A549 (cell line): ENCODE results near the gene OSGIN1. TPM values are rescaled to one million over a fixed set of nuclear protein-coding genes. Genes with fewer than 3 reads are reported as not detected.

Source experiments
- ATAC-seq, 2 experiments: fragments of 200-7000 bp in 1 of 2; fragments of >200 bp in 1 of 2; cut with Nextera tagmentation in 1 of 2; cut with Tn5 transposase in 1 of 2; 3 replicates each; pipeline versions ENCODE4 v1.8.0 to v1.9.1; 2018 to 2020; ENCODE audit warnings: mild to moderate bottlenecking in 1 of 2, moderate library complexity in 1 of 2
- CTCF ChIA-PET: fragments of 300-600 bp; sonication (Branson Sonifier 250); formaldehyde crosslinking; extraction: SDS; loops from one replicate; lab custom pipeline; 2021; ENCODE audit warnings: antibody characterized with exemption, inconsistent platforms; lab: Yijun Ruan, JAX
- POLR2A ChIA-PET: fragments of 350-600 bp; formaldehyde crosslinking; extraction: SDS; loops from one replicate; lab custom pipeline; 2021; ENCODE audit warnings: antibody characterized with exemption, inconsistent platforms; lab: Yijun Ruan, JAX
- DNase-seq, 2 experiments: peaks; one replicate each; pipeline versions ENCODE4 v3.0.0 to v3.0.0-alpha.2; 2011 to 2016; ENCODE audit warnings: low read depth in 1 of 2, low spot score in 1 of 2
- FAIRE-seq: peaks from 2 replicates; lab custom pipeline; 2011; peaks lifted over from hg19 to GRCh38; lab: Jason Lieb, UNC
- H3K27ac ChIP-seq, 2 experiments: fragments of >200 bp; sonication (Bioruptor Twin); formaldehyde crosslinking; 3 replicates each; pipeline ENCODE4 v1.5.1; 2016 to 2017
- H3K4me1 ChIP-seq: fragments of >200 bp; sonication (Bioruptor Twin); formaldehyde crosslinking; 3 replicates; pipeline ENCODE4 v1.6.1; 2016
- H3K4me2 ChIP-seq: fragments of >200 bp; sonication (Bioruptor Twin); formaldehyde crosslinking; 3 replicates; pipeline ENCODE4 v1.6.1; 2016
- H3K4me3 ChIP-seq: fragments of >200 bp; sonication (Bioruptor Twin); formaldehyde crosslinking; 3 replicates; pipeline ENCODE4 v1.5.1; 2016
- H3K9me3 ChIP-seq: fragments of >200 bp; sonication (Bioruptor Twin); formaldehyde crosslinking; 3 replicates; pipeline ENCODE4 v1.6.1; 2016
- CEBPB ChIP-seq, 2 experiments: fragments of >200 bp in 1 of 2; sonication (Bioruptor Twin) in 1 of 2; formaldehyde crosslinking in 1 of 2; IDR thresholded peaks; 2 replicates each; pipeline ENCODE4 v1.6.1; 2012 to 2016
- ESRRA ChIP-seq: fragments of 150-350 bp; IDR thresholded peaks from 2 replicates; pipeline ENCODE4 v1.6.1; 2014; ENCODE audit warnings: mild to moderate bottlenecking, low read length, borderline replicate concordance
- FOSB ChIP-seq: fragments of 250-450 bp; sonication (Bioruptor Pico); IDR thresholded peaks from 2 replicates; pipeline ENCODE4 v1.5.0; 2020; ENCODE audit warnings: mild to moderate bottlenecking, moderate library complexity
- FOSL2 ChIP-seq, 2 experiments: fragments of 450-650 bp in 1 of 2; fragments of >200 bp in 1 of 2; sonication (Bioruptor Twin) in 1 of 2; formaldehyde crosslinking; IDR thresholded peaks; 2 replicates each; pipeline versions ENCODE4 v1.5.0 to v1.6.1; 2016 to 2020; ENCODE audit warnings: mild to moderate bottlenecking in 1 of 2, moderate library complexity in 1 of 2
- GATA3 ChIP-seq: IDR thresholded peaks from 2 replicates; pipeline ENCODE4 v1.6.1; 2012; ENCODE audit warnings: borderline replicate concordance
- HOXB5 ChIP-seq: fragments of 250-450 bp; sonication (Bioruptor Pico); IDR thresholded peaks from 2 replicates; pipeline ENCODE4 v1.5.0; 2020; ENCODE audit warnings: mild to moderate bottlenecking, moderate library complexity
- JUN ChIP-seq, 2 experiments: fragments of >200 bp; sonication (Bioruptor Twin); formaldehyde crosslinking; IDR thresholded peaks; 2 replicates in 1 of 2; 3 replicates in 1 of 2; pipeline ENCODE4 v1.6.1; 2016 to 2017
- JUNB ChIP-seq: fragments of >200 bp; sonication (Bioruptor Twin); formaldehyde crosslinking; IDR thresholded peaks from 2 replicates; pipeline ENCODE4 v1.6.1; 2016
- RCOR1 ChIP-seq: fragments of 150-350 bp; IDR thresholded peaks from 2 replicates; pipeline ENCODE4 v1.6.1; 2014; ENCODE audit warnings: antibody characterized with exemption, low read length, low read depth
- SREBF2 ChIP-seq: fragments of 450-650 bp; IDR thresholded peaks from 2 replicates; pipeline ENCODE4 v1.6.1; 2014; ENCODE audit warnings: mild to moderate bottlenecking, moderate library complexity
- WGBS: methylation state at CpG from one replicate; pipeline ENCODE4 v1.1.6; 2017; ENCODE audit errors: missing lambda C conversion rate; 5-methylcytosine and 5-hydroxymethylcytosine counted together
- polyA plus RNA-seq, 4 experiments: library from polyadenylated mRNA; depleted of rRNA in 3 of 4; stranded (reverse); fragments of >200 nt; fragmentation: RNase III in 1 of 4; extraction: RNeasy Plus Mini Kit Qiagen cat#74134 plus additional on column Dnase treatment in 1 of 4; gene quantifications; 2 replicates in 3 of 4; 3 replicates in 1 of 4; pipeline ENCODE4 v1.2.3, GENCODE V29; 2011 to 2017
- TF ChIP-seq, protein P1 (sequence below): IDR thresholded peaks from 2 replicates; pipeline ENCODE4 v1.6.1; 2012
- TF ChIP-seq, protein P2 (sequence below): fragments of 200-600 bp; sonication (generic); IDR thresholded peaks from 2 replicates; pipeline ENCODE4 v1.6.1; 2016; ENCODE audit warnings: antibody characterized with exemption, mild to moderate bottlenecking, moderate library complexity
- TF ChIP-seq, protein P3 (sequence below): fragments of >200 bp; sonication (Bioruptor Twin); formaldehyde crosslinking; IDR thresholded peaks from 3 replicates; pipeline ENCODE4 v1.5.1; 2016

OSGIN1 gene
- polyA plus RNA-seq, 2 of the 4 experiments (the other 2 are of a cell fraction): 25.9 to 37.6 TPM

DNA sequence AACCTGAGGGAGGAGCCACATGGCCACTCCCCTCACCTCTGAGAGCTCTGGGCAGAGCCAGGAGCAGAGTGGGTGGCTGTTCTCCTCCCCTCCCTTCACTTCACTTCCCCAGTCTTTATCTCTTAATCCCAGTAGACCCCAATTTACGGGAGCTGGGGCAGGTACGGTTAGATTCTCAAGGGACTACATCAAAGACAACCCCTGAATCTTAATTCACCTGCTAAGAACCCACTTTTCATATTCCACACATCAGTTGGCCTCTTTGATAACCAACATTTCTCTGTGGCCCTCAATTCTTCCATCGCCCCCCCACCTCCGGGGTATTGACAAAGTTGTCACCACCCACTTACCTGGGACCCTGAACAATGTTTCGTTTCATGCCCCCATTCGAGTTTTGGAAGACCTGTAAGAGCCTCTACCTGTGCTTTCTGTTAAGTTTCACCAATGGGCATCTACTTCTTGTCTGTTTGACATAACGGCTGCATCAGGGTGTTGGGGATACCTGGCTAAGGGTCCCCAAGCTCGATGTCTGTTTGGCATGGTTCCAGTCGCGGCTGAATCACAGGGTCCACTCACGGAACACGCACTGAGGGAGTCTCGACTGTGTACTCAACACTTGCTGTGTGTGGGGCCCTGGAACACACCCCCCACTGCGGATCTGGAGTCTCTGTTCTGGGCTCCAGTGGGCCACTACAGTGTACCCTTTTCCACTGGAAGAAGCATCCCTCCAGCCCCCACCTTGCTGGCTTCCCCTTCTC, 61.7 kb downstream of the OSGIN1 start:
- ChIA-PET POLR2A (interaction anchor here (1.0 kb wide), 1 partner anchor 61 kb away, joined by 5 read pairs; no protein-coding TSS in a partner anchor), CTCF (interaction anchor here (0.6 to 0.8 kb wide), 3 partner anchors 24 to 51 kb away, joined by 3 to 5 read pairs (median 3); no protein-coding TSS in a partner anchor)
- no peak for FAIRE-seq

DNA sequence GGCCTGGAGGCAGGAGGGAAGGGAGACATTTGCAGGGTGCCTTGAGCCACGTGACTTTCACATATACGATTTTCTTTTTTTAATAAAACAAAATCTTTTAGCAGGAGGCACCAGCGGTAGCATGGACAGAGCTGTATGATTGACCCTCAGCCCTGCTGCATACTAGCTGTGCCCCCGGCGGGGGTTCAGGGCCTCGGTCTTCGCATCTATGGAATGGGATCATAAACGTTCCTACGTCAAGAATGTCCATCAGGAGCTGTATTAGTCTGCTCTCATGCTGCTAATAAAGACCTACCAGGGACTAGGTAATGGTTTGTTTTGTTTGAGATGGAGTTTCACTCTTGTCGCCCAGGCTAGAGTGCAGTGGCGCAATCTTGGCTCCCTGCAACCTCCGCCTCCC, 62.4 kb downstream of the OSGIN1 start:
- H3K27ac ChIP-seq: no peak overlapping the region
- ChIA-PET POLR2A (no interaction called here), CTCF (interaction anchor here (0.5 to 1.6 kb wide), 4 partner anchors 10 to 50 kb away, joined by 3 to 7 read pairs (median 4); no protein-coding TSS in a partner anchor)
- DNase-seq: no peak
- no peak for ATAC-seq
- H3K4me2 ChIP-seq: no peak overlapping the region
- 0 out of 3 replicates have a peak, but pooled peaks cover 3% of the 10 kb centered on the region for H3K9me3 ChIP-seq
- H3K4me1 ChIP-seq: peaks cover 8% of the 10 kb centered on the region; the same call in 1 of the 3 replicates
- H3K4me3 ChIP-seq: no peak overlapping the region
- FAIRE-seq: no peak
- TF ChIP-seq, protein P1, sequence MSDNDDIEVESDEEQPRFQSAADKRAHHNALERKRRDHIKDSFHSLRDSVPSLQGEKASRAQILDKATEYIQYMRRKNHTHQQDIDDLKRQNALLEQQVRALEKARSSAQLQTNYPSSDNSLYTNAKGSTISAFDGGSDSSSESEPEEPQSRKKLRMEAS: no peak
- TF ChIP-seq HOXB5 (no peak), JUNB (no peak), SREBF2 (no peak), CEBPB (IDR thresholded peaks at IDR 0.05) (no peak), FOSB (no peak), RCOR1 (no peak), ESRRA (no peak), GATA3 (no peak)
- TF ChIP-seq, protein P2, sequence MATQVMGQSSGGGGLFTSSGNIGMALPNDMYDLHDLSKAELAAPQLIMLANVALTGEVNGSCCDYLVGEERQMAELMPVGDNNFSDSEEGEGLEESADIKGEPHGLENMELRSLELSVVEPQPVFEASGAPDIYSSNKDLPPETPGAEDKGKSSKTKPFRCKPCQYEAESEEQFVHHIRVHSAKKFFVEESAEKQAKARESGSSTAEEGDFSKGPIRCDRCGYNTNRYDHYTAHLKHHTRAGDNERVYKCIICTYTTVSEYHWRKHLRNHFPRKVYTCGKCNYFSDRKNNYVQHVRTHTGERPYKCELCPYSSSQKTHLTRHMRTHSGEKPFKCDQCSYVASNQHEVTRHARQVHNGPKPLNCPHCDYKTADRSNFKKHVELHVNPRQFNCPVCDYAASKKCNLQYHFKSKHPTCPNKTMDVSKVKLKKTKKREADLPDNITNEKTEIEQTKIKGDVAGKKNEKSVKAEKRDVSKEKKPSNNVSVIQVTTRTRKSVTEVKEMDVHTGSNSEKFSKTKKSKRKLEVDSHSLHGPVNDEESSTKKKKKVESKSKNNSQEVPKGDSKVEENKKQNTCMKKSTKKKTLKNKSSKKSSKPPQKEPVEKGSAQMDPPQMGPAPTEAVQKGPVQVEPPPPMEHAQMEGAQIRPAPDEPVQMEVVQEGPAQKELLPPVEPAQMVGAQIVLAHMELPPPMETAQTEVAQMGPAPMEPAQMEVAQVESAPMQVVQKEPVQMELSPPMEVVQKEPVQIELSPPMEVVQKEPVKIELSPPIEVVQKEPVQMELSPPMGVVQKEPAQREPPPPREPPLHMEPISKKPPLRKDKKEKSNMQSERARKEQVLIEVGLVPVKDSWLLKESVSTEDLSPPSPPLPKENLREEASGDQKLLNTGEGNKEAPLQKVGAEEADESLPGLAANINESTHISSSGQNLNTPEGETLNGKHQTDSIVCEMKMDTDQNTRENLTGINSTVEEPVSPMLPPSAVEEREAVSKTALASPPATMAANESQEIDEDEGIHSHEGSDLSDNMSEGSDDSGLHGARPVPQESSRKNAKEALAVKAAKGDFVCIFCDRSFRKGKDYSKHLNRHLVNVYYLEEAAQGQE: no peak
- WGBS: 63% methylated on average over 12 of the region's 12 CpGs

More for the DNA sequence above, 61.7 kb downstream of the OSGIN1 start:
- ATAC-seq (no peak; a peak in 1 of 6 replicates), DNase-seq (no peak)
- no peak for TF ChIP-seq FOSL2 (IDR thresholded peaks at IDR 0.05)
- TF ChIP-seq FOSL2 (CRISPR knock-in tag; IDR thresholded peaks at IDR 0.05): no peak
- TF ChIP-seq, protein P3, sequence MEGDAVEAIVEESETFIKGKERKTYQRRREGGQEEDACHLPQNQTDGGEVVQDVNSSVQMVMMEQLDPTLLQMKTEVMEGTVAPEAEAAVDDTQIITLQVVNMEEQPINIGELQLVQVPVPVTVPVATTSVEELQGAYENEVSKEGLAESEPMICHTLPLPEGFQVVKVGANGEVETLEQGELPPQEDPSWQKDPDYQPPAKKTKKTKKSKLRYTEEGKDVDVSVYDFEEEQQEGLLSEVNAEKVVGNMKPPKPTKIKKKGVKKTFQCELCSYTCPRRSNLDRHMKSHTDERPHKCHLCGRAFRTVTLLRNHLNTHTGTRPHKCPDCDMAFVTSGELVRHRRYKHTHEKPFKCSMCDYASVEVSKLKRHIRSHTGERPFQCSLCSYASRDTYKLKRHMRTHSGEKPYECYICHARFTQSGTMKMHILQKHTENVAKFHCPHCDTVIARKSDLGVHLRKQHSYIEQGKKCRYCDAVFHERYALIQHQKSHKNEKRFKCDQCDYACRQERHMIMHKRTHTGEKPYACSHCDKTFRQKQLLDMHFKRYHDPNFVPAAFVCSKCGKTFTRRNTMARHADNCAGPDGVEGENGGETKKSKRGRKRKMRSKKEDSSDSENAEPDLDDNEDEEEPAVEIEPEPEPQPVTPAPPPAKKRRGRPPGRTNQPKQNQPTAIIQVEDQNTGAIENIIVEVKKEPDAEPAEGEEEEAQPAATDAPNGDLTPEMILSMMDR: no peak
- no peak for TF ChIP-seq FOSB
- no peak for TF ChIP-seq JUN (IDR thresholded peaks at IDR 0.05)
- WGBS: 30% methylated on average over 14 of the region's 14 CpGs
- H3K4me3 ChIP-seq: no peak overlapping the region
- H3K9me3 ChIP-seq: no peaks in the 10 kb centered on the region
- H3K4me2 ChIP-seq: peak overlapping the region; percentile 47
- peaks cover 8% of the 10 kb centered on the region; the same call in 1 of the 3 replicates for H3K4me1 ChIP-seq
- no peak overlapping the region for H3K27ac ChIP-seq

Other genes starting within 250 kb of the OSGIN1 start
- 236 and 280 TPM in 2 replicates for gene HSBP1, start 145.3 kb upstream of the OSGIN1 start, polyA plus RNA-seq (2011; rRNA removed)
- gene HSBP1, start 145.3 kb upstream of the OSGIN1 start, polyA plus RNA-seq (2017; fragmentation: RNase III; extraction: RNeasy Plus Mini Kit Qiagen cat#74134 plus additional on column Dnase treatment): 185 to 206 TPM (median 190 TPM) in 3 replicates
- 1.7 and 2.1 TPM in 2 replicates for gene MLYCD, start 54.1 kb upstream of the OSGIN1 start, polyA plus RNA-seq (2011; rRNA removed)
- gene MLYCD, start 54.1 kb upstream of the OSGIN1 start, polyA plus RNA-seq (2017; fragmentation: RNase III; extraction: RNeasy Plus Mini Kit Qiagen cat#74134 plus additional on column Dnase treatment): 1.1 to 1.4 TPM (median 1.3 TPM) in 3 replicates
- 1.1 and 1.3 TPM in 2 replicates for gene NECAB2, start 15.0 kb downstream of the OSGIN1 start, polyA plus RNA-seq (2011; rRNA removed)
- 1.4 to 2.6 TPM (median 2.4 TPM) in 3 replicates for gene NECAB2, start 15.0 kb downstream of the OSGIN1 start, polyA plus RNA-seq (2017; fragmentation: RNase III; extraction: RNeasy Plus Mini Kit Qiagen cat#74134 plus additional on column Dnase treatment)
- gene SLC38A8, start 89.6 kb downstream of the OSGIN1 start, polyA plus RNA-seq (2011; rRNA removed): not detected in 2 replicates
- not detected in 3 replicates for gene SLC38A8, start 89.6 kb downstream of the OSGIN1 start, polyA plus RNA-seq (2017; fragmentation: RNase III; extraction: RNeasy Plus Mini Kit Qiagen cat#74134 plus additional on column Dnase treatment)
- 76.7 and 88.4 TPM in 2 replicates for gene MBTPS1, start 163.7 kb downstream of the OSGIN1 start, polyA plus RNA-seq (2011; rRNA removed)
- 47.5 to 52.8 TPM (median 50.3 TPM) in 3 replicates for gene MBTPS1, start 163.7 kb downstream of the OSGIN1 start, polyA plus RNA-seq (2017; fragmentation: RNase III; extraction: RNeasy Plus Mini Kit Qiagen cat#74134 plus additional on column Dnase treatment)
- 24.9 and 25.6 TPM in 2 replicates for gene HSDL1, start 191.9 kb downstream of the OSGIN1 start, polyA plus RNA-seq (2011; rRNA removed)
- 14.7 to 18.3 TPM (median 17.9 TPM) in 3 replicates for gene HSDL1, start 191.9 kb downstream of the OSGIN1 start, polyA plus RNA-seq (2017; fragmentation: RNase III; extraction: RNeasy Plus Mini Kit Qiagen cat#74134 plus additional on column Dnase treatment)
- gene DNAAF1, start 192.1 kb downstream of the OSGIN1 start, polyA plus RNA-seq (2011; rRNA removed): 0.07 and 0.13 TPM in 2 replicates
- gene DNAAF1, start 192.1 kb downstream of the OSGIN1 start, polyA plus RNA-seq (2017; fragmentation: RNase III; extraction: RNeasy Plus Mini Kit Qiagen cat#74134 plus additional on column Dnase treatment): 0.14 to 0.31 TPM (median 0.21 TPM) in 3 replicates
- gene TAF1C, start 233.8 kb downstream of the OSGIN1 start, polyA plus RNA-seq (2011; rRNA removed): 13.2 and 17.8 TPM in 2 replicates
- 32.8 to 41.2 TPM (median 38.6 TPM) in 3 replicates for gene TAF1C, start 233.8 kb downstream of the OSGIN1 start, polyA plus RNA-seq (2017; fragmentation: RNase III; extraction: RNeasy Plus Mini Kit Qiagen cat#74134 plus additional on column Dnase treatment)
- gene ADAD2, start 237.9 kb downstream of the OSGIN1 start, polyA plus RNA-seq (2011; rRNA removed): not detected in 2 replicates
- gene ADAD2, start 237.9 kb downstream of the OSGIN1 start, polyA plus RNA-seq (2017; fragmentation: RNase III; extraction: RNeasy Plus Mini Kit Qiagen cat#74134 plus additional on column Dnase treatment): not detected in 3 replicates